GM23248 (cell line): ENCODE data around the gene ILF3.

Source experiments
- EZH2 ChIP-seq: fragments of 200-600 bp; sonication (generic); IDR thresholded peaks from 2 replicates; pipeline ENCODE4 v1.6.1; 2018; ENCODE audit warnings: antibody characterized with exemption, mild to moderate bottlenecking; ENCODE audit not compliant: insufficient read depth, poor library complexity, severe bottlenecking
- EZH2phosphoT487 ChIP-seq: fragments of 200-600 bp; sonication (generic); IDR thresholded peaks from 2 replicates; pipeline ENCODE4 v1.6.1; 2018; ENCODE audit warnings: antibody characterized with exemption, moderate library complexity, mild to moderate bottlenecking, low read depth; ENCODE audit not compliant: insufficient read depth

GRCh38 chr19:10713317-10713716 lies 59.2 kb downstream of the ILF3 start:
- TF ChIP-seq EZH2 (no peak), EZH2phosphoT487 (no peak)
